ENCODE measurements around the gene SLC8A2.
"Not testable (repeated sequence)": the region's sequence is repeated elsewhere in the genome, so short reads cannot be mapped to it uniquely, and the experiment has no call there.

SLC8A2 gene

DNA sequence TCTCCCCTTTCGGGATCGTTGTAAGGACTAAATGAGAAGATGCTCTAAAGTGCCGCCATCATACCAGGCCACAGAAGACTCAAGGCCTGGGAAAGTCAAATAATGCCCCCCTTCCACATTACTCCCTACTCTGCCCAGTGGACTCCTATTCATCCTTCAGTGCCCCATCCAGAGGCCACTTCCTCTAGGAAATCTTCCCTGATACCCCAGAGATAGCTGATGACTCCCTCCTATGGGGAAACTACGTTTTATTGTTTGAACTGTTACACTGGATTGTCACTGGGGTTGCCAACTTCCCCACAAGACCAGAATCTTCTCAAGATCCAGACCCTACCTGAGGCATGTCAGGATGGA lies 66.5 kb downstream of the SLC8A2 start:
- H3K4me3 ChIP-seq (ENCODE audit: low read length), result no peak overlapping the region
- no peak for TF ChIP-seq ZNF274 (IDR thresholded peaks at IDR 0.05; ENCODE audit: low read depth, low read length)

DNA sequence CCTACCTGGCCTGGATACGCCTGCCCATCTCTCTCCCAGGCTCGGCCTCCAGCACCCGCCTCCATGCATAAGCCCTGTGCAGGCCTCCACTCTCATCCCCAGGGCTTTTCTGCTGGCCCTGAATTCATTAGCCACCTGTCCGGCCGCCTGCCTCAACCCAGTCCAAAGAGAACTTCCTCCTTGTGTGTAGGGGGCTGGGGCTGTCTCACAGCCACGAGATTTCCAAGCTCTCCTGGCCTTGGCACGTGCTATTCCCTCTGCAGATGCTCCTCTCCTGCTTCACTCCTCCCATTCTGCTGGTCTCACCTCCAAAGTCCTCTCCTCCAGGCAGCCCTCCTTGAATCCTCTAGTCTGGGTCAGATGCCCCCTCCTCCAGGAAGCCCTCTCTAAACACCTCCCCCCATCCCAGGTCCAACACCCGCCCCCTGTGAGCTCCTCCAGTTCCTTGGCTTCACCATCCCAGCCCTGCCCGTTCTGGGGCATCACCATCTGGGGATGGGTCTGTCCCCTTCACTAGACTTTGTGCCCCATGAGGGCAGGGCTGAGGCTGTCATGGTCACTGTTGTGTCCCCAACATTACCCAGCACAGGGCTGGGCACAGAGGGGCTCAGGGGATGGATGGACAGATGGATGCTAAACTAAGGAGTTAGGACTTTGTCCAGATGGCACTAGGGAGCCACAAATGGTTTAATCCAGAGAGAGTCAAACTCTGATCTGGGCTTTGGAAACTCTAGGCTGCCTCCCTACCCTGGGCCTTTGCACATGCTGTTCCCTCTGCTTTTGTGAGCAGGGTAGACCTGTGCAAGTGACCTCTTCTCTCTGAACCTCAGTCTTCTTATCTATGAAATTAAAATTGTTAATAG lies 67.1 kb downstream of the SLC8A2 start:
- H3K4me3 ChIP-seq (ENCODE audit: low read length), result no peak overlapping the region
- no peak for TF ChIP-seq ZNF274 (IDR thresholded peaks at IDR 0.05; ENCODE audit: low read depth, low read length)

DNA sequence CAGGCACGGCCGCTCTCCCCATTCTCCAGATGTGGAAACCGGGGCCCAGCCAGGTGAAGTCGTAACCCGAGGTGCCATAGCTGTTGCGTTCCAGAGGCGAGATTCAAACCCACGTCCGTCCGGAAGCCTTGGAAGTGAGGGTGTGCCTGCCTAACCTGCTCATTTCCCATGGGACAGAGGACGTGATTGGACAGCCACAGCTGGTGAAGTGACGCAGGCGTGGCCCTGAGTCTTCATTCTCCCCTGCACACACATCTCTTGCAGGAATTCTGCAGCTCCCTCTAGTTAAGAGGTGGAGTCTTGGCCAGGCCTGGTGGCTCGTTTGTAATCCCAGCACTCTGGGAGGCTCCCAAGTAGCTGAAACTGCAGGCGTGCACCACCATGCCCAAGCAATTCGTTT lies 69.2 kb downstream of the SLC8A2 start:
- no peak for TF ChIP-seq ZNF274 (IDR thresholded peaks at IDR 0.05; ENCODE audit: low read depth, low read length)
- no peak overlapping the region for H3K4me3 ChIP-seq (ENCODE audit: low read length)

DNA sequence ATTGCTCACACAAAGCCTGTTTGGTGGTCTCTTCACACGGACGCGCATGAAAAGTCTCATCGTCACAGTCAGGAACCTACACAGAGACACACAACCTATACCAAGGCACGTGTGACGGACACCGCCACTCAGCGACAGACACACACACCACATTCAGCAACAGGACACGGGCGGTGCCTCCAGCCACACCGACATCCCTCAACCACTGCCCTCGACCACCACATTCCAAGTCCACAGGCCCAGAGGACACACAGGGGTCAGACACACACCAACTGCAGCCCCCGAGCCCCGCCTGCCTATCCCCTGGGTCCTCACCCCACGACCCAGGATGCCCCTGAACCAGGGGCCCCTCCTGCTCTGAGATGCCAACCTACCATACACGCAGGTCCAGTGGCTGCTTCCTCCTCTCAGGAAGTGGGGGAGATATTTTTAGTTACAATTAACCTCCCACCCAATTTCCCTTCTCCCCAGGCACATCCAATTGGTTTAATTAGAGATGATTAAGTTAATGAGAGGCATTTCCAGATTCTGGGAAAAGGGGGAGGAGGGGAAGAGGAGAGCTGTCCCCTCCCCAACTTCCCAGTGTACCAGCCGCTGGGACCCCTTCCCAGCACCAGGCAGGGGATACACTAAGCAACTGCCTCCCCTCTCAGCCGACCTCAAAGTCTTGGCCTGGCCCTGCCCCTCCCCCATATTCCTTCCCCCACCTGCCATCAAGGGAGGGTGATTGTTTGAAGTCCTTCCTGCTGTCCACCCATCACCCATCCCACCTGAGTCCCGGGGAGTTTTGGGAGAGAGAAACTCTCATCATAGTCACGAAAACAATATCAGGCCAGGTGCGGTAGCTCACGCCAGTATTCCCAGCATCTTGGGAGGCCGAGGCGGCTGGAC lies 72.7 kb downstream of the SLC8A2 start:
- no peak for TF ChIP-seq ZNF274 (IDR thresholded peaks at IDR 0.05; ENCODE audit: low read depth, low read length)
- H3K4me3 ChIP-seq (ENCODE audit: low read length), result no peak overlapping the region

DNA sequence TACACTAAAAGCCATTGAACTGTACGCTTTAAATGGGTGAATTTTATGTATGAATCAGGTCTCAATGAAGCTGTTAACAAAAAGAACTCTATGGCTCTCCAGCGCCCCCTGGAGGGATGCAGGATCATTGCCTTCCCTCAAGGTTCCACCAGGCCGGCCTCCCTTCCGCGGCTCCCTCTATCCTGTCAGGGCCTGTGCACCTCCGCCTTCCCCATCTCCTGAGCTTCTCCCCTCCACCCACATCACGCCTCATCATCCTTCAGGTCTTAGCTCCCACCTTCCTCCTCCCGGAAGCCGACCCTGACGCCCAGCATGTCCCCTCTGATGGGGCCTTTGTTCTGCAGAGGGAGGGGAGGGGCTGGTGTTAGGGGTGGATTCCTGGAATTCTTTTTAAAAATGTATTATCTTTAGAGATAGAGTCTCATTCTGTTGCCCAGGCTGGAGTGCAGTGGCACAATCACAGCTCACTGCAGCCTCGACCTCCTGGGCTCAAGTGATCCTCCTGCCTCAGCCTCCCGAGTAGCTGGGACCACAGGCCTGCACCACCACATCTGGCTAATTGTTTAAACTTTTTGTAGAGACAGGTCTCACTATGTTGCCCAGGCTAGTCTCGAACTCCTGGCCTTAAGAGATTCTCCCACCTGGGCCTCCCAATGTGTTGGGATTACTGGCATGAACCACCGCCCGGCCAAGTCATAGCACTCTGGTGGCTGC lies 80.0 kb downstream of the SLC8A2 start:
- no peak overlapping the region for H3K4me3 ChIP-seq (ENCODE audit: low read length)
- TF ChIP-seq ZNF274 (IDR thresholded peaks at IDR 0.05; ENCODE audit: low read depth, low read length), result no peak

DNA sequence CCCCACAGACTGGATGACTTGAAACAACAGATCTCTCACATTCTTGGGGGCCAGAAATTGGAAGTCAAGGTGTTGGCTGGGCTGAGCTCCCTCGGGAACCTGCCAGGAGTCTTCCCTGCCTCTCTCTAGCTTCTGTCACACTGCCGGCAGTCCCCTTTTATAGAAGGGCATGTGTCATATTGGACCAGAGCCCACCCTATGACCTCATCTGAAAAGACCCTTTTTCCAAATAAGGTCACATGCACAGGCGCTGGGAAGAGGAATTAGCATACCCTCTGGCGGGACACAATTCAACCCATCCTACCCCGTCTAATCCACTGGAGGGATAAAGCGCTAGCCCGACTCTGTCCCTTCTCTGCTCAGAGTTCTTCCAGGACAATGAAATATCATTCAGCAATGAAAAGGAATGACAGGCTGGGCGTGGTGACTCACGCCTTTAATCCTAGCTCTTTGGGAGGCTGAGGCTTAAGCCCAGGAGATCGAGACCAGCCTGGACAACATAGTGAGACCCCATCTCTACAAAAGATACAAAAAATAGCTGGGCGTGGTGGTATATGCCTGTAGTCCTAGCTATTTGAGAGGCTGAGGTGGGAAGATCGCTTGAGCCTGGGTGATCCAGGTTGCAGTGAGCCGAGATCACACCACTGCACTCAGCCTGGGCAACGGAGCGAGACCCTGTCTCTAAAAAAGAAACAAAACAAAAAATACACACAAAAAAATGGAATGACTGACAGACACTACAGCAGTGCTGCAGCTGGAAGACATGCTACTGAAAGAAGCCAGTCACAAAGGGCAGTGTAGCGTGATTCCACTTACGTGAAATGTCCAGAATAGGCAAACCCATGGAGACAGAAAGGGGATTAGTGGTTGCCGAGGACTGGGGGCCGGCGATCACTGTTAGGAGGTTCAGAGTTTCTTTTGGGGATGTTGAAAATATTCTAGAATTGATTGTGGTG lies 80.9 kb downstream of the SLC8A2 start:
- no peak overlapping the region for H3K4me3 ChIP-seq (ENCODE audit: low read length)
- TF ChIP-seq ZNF274 (IDR thresholded peaks at IDR 0.05; ENCODE audit: low read depth, low read length), result no peak

DNA sequence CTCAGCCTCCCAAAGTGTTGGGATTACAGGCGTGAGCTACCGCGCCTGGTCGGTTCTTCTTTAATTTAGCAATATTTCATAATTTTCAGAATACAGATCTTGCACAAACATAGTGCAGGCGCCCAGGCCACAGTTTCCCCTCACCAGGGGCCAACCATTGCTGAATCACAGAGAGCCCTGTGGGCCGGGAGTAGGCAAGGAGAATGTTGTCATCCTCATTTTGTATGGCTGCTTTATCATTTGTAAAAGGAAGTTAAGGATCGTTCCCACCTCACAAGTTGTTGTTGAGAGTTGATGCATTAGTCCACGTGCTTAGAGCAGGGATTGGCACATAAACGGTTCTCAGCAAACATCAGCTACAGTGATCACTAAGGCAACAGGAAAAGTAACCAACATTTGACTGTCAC lies 82.5 kb downstream of the SLC8A2 start:
- TF ChIP-seq ZNF274 (IDR thresholded peaks at IDR 0.05; ENCODE audit: low read depth, low read length), result no peak
- H3K4me3 ChIP-seq (ENCODE audit: low read length), result no peak overlapping the region

DNA sequence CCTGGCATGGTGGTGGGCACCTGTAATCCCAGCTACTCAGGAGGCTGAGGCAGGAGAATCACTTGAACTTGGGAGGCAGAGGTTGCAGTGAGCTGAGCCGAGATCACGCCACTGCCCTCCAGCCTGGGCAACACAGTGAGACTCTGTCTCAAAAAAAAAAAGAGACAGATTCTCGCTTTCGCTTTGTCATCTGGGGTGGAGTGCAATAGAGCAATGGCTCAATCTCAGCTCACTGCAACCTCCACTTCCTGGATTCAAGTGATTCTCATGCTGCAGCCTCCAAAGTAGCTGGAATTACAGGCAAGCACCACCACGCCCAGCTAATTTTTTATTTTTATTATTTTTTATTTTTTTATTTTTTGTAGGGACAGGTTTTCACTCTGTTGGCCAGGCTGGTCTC lies 83.0 kb downstream of the SLC8A2 start:
- H3K4me3 ChIP-seq (ENCODE audit: low read length), result not testable (repeated sequence)

DNA sequence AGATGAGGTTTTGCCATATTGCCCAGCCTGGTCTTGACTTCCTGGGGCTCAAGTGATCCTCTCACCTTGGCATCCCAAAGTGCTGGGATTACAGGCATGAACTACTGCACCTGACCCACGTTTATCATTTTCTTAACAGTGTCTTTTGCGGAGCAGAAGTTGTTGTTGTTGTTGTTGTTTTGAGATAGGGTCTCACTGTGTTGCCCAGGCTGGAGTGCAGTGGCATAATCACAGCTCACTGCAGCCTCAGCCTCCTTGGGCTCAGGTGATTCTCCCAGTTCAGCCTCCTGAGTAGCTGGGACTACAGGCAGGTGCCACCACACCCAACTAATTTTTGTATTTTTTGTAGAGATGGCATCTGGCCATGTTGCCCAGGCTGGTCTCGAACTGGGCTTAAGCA lies 84.1 kb downstream of the SLC8A2 start:
- not testable (repeated sequence) for H3K4me3 ChIP-seq (ENCODE audit: low read length)

DNA sequence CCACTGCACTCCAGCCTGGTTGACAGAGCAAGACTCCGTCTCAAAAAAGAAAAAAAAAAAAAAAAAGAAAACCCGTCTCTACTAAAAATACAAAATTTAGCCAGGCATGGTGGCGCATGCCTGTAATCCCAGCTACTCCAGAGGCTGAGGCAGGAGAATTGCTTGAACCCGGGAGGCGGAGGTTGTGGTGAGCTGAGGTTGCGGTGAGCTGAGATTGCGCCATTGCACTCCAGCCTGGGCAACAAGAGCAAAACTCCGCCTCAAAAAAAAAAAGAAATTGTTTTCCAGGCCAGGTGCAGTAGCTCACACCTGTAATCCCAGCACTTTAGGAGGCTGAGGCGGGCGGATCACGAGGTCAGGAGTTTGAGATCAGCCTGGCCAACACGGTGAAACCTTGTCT lies 85.1 kb downstream of the SLC8A2 start:
- not testable (repeated sequence) for H3K4me3 ChIP-seq (ENCODE audit: low read length)

DNA sequence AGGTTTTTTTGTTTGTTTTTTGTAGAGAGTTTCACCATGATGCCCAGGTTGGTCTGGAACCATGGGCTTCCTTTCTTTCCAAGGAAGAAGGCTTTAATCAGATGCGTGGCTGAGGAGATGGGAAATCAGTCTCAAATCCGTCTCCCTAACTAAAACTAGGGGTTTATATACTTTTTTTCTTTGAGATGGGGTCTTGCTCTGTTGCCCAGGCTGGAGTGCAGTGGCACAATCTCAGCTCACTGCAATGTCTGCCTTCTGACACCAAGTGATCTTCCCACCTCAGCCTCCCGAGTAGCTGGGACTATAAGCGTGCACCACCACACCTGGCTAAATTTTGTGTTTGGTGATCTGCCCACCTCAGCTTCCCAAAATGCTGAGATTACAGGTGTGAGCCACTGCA lies 87.2 kb downstream of the SLC8A2 start:
- not testable (repeated sequence) for H3K4me3 ChIP-seq (ENCODE audit: low read length)

DNA sequence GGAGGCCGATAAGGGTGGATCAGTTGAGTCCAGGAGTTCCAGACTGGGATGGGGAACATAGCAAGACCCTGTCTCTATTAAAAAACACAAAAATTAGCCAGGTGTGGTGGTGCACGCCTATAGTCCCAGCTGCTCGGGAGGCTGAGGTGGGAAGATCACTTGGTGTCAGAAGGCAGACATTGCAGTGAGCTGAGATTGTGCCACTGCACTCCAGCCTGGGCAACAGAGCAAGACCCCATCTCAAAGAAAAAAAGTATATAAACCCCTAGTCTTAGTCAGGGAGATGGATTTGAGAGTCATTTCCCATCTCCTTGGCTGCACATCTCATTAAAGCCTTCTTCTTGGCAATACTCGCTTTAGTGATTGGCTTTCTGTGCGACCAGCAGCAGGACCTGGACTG lies 87.8 kb downstream of the SLC8A2 start:
- not testable (repeated sequence) for H3K4me3 ChIP-seq (ENCODE audit: low read length)

DNA sequence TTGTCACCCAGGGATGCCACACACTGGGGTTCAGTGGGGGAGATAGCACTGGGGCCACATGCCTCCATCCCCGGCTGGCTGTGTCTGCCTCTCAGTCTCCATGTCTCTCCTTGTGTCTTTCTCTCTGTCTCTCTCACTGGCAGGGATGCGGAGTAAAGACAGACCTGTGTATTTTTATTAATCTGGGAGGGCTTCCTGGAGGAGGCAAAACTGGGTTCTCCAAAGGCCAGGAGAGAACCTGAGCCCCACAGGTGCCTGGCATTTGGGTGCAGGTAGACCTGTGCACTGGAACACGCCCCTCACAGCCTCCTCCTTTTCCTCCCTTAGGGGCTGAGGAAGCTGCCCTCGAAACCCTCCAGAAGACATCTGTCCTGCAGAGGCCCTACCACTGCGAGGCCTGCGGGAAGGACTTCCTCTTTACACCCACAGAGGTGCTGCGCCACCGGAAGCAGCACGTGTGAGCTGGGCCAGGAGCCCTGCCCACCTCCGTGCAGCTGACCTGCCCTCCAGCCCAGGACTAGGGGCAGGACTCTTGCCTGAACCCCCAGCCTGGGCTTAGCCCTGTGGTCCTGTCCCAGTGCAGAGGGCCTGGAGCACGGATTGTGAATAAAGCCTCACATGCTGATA lies 89.9 kb downstream of the SLC8A2 start:
- no peak for TF ChIP-seq ZNF274 (IDR thresholded peaks at IDR 0.05; ENCODE audit: low read depth, low read length)
- H3K4me3 ChIP-seq (ENCODE audit: low read length), result no peak overlapping the region
